ENCODE data around the gene HRH1.

DNA sequence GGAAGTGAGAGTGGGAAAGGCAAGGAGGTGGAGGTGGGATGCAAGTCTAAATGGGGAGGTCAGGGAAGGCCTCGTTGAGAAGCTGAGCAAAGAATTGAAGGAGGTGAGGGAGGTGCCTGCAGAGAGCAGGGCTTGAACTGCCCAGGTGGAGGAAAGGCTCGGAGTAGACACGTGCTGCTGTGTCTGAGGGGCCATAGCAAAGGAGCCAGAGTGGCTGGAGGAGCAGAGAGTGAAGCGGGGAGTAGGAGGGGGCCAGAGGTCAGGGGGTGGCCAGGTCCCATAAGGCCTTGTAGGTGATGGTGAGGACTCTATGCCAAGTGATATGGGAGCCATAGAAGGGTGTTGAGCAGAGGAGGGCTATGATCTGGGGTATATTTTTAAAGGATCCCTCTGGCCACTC lies 21.4 kb upstream of the HRH1 start:
- TF ChIP-seq POLR2A (IDR thresholded peaks at IDR 0.05; ENCODE audit: low read length) (no peak), GATA1 (IDR thresholded peaks at IDR 0.05; ENCODE audit: low read depth, low read length) (no peak)

All from erythroblast (primary cell).